HCT116 (cell line): Measurements from ENCODE around the gene RALGPS2. TPM values are rescaled to one million over a fixed set of nuclear protein-coding genes. Genes with fewer than 3 reads are reported as not detected.

Source experiments
- ATAC-seq: fragments of 200-7000 bp; cut with Tn5 transposase; 2 replicates; pipeline ENCODE4 v1.9.1; 2020; ENCODE audit warnings: mild to moderate bottlenecking, moderate library complexity
- BruUV-seq: library from RNA; stranded (reverse); fragments of 400-500 nt; replicated peaks from 2 replicates; lab custom pipeline; 2021; lab: Mats Ljungman, UMichigan
- CTCF ChIA-PET: fragments of 300-600 bp; sonication (Branson Sonifier 250); formaldehyde crosslinking; loops from one replicate; lab custom pipeline; 2021; ENCODE audit warnings: antibody characterized with exemption; lab: Charles Lee
- POLR2A ChIA-PET: fragments of 300-600, 350-600 bp; sonication (Branson Sonifier 250); formaldehyde crosslinking; loops from one replicate; lab custom pipeline; 2021; ENCODE audit warnings: antibody characterized with exemption; lab: Charles Lee
- RAD21 ChIA-PET, 2 experiments: fragments of 300-600 bp; sonication (Branson Sonifier 250); formaldehyde crosslinking; loops; one replicate each; lab custom pipeline; 2023; ENCODE audit warnings: low total read pairs in 2 of 2; ENCODE audit not compliant: uncharacterized antibody in 2 of 2, unreplicated experiment in 2 of 2, low non-redundant PET in 1 of 2; lab: Charles Lee
- DNase-seq: peaks from one replicate; pipeline ENCODE4 v3.0.0-alpha.2; 2010; ENCODE audit warnings: low read depth, low spot score
- H2AFZ ChIP-seq: fragments of 200-600 bp; shearing (Covaris generic), sonication (generic); 2 replicates; pipeline ENCODE4 v1.6.1; 2017; ENCODE audit warnings: low read depth, mixed run types, mixed read lengths, antibody characterized with exemption, low read length; ENCODE audit not compliant: poor library complexity, severe bottlenecking
- H3K27ac ChIP-seq: 2 replicates; pipeline ENCODE4 v1.5.1; 2012; ENCODE audit warnings: low read depth, low read length
- H3K27me3 ChIP-seq: fragments of 200-600 bp; sonication (generic); 2 replicates; pipeline ENCODE4 v1.6.1; 2016; ENCODE audit warnings: mixed run types, low read length, mixed read lengths; ENCODE audit not compliant: insufficient read depth
- H3K36me3 ChIP-seq, 2 experiments: fragments of 200-500 bp in 1 of 2; fragments of 200-600 bp in 1 of 2; sonication (Bioruptor generic) in 1 of 2; sonication (generic) in 1 of 2; 2 replicates each; pipeline versions ENCODE4 v1.5.1 to v1.6.1; 2014 to 2016; ENCODE audit warnings: low read length in 2 of 2, inconsistent platforms in 1 of 2, mixed read lengths in 1 of 2, mixed run types in 1 of 2; ENCODE audit not compliant: insufficient read depth in 2 of 2, control insufficient read depth in 1 of 2
- H3K4me1 ChIP-seq, 2 experiments: fragments of 200-600 bp in 1 of 2; sonication (generic) in 1 of 2; 2 replicates each; pipeline versions ENCODE4 v1.5.1 to v1.6.1; 2012 to 2017; ENCODE audit warnings: low read length in 2 of 2, inconsistent platforms in 1 of 2, mild to moderate bottlenecking in 1 of 2, mixed read lengths in 1 of 2, mixed run types in 1 of 2, moderate library complexity in 1 of 2; ENCODE audit not compliant: insufficient read depth in 2 of 2, control insufficient read depth in 1 of 2
- H3K4me2 ChIP-seq: fragments of 200-600 bp; sonication (generic); 2 replicates; pipeline ENCODE4 v1.6.1; 2017; ENCODE audit warnings: mixed run types, low read length, mixed read lengths
- H3K4me3 ChIP-seq, 2 experiments: fragments of 200-600 bp in 1 of 2; sonication (generic) in 1 of 2; replicated peaks in 1 of 2; 2 replicates each; pipeline ENCODE4 v1.5.1; 2011 to 2016; ENCODE audit warnings: low read length in 2 of 2, control low read depth in 1 of 2, low read depth in 1 of 2, mild to moderate bottlenecking in 1 of 2, mixed read lengths in 1 of 2, mixed run types in 1 of 2
- H3K79me2 ChIP-seq: fragments of 200-600 bp; sonication (generic); 2 replicates; pipeline ENCODE4 v1.6.1; 2017; ENCODE audit warnings: mild to moderate bottlenecking, mixed run types, low read length, moderate library complexity, mixed read lengths; ENCODE audit not compliant: insufficient read depth
- H3K9ac ChIP-seq: fragments of 200-600 bp; sonication (generic); 2 replicates; pipeline ENCODE4 v1.6.1; 2016; ENCODE audit warnings: low read length, mixed read lengths
- H3K9me2 ChIP-seq: fragments of 200-600 bp; sonication (generic), shearing (Covaris generic); 2 replicates; pipeline ENCODE4 v1.6.1; 2017; ENCODE audit warnings: mixed run types, mild to moderate bottlenecking, moderate library complexity; ENCODE audit not compliant: insufficient read depth
- H3K9me3 ChIP-seq, 2 experiments: fragments of 200-500 bp in 1 of 2; fragments of 200-600 bp in 1 of 2; sonication (Bioruptor generic) in 1 of 2; sonication (generic) in 1 of 2; 2 replicates each; pipeline ENCODE4 v1.6.1; 2014 to 2017; ENCODE audit warnings: low read length in 2 of 2, mixed read lengths in 2 of 2, inconsistent platforms in 1 of 2, low read depth in 1 of 2, mild to moderate bottlenecking in 1 of 2, mixed run types in 1 of 2, moderate library complexity in 1 of 2; ENCODE audit not compliant: control insufficient read depth in 1 of 2, insufficient read depth in 1 of 2
- H4K20me1 ChIP-seq: fragments of 200-600 bp; sonication (generic), shearing (Covaris generic); 2 replicates; pipeline ENCODE4 v1.6.1; 2017; ENCODE audit warnings: mixed run types, mild to moderate bottlenecking, moderate library complexity; ENCODE audit not compliant: insufficient read depth
- CEBPB ChIP-seq: IDR thresholded peaks from 2 replicates; pipeline ENCODE4 v1.6.1; 2012; ENCODE audit warnings: low read depth
- EGR1 ChIP-seq: IDR thresholded peaks from 2 replicates; pipeline ENCODE4 v1.6.1; 2012; ENCODE audit warnings: low read depth
- ELF1 ChIP-seq: IDR thresholded peaks from 2 replicates; pipeline ENCODE4 v1.6.1; 2012; ENCODE audit warnings: low read depth, borderline replicate concordance
- EZH2 ChIP-seq: fragments of 200-600 bp; sonication (generic); IDR thresholded peaks from 2 replicates; pipeline ENCODE4 v1.6.1; 2017; ENCODE audit warnings: antibody characterized with exemption, mixed run types
- FOSL1 ChIP-seq: IDR thresholded peaks from 2 replicates; pipeline ENCODE4 v1.6.1; 2012; ENCODE audit warnings: low read depth
- JUND ChIP-seq: IDR thresholded peaks from 2 replicates; pipeline ENCODE4 v1.6.1; 2012
- POLR2A ChIP-seq: IDR thresholded peaks from 2 replicates; pipeline ENCODE4 v1.7.0; 2011; ENCODE audit warnings: borderline replicate concordance; ENCODE audit not compliant: insufficient read depth, insufficient read length; ENCODE audit errors: extremely low read depth
- POLR2AphosphoS5 ChIP-seq: IDR thresholded peaks from 2 replicates; pipeline ENCODE4 v1.6.1; 2011; ENCODE audit warnings: mild to moderate bottlenecking, low read depth, low read length, moderate library complexity
- RAD21 ChIP-seq: IDR thresholded peaks from 2 replicates; pipeline ENCODE4 v1.6.1; 2012; ENCODE audit warnings: low read depth, mild to moderate bottlenecking
- SIN3A ChIP-seq: IDR thresholded peaks from 2 replicates; pipeline ENCODE4 v1.6.1; 2012; ENCODE audit warnings: low read depth
- SP1 ChIP-seq: IDR thresholded peaks from 2 replicates; pipeline ENCODE4 v1.6.1; 2012; ENCODE audit warnings: low read depth
- SRF ChIP-seq: IDR thresholded peaks from 2 replicates; pipeline ENCODE4 v1.6.1; 2012; ENCODE audit warnings: low read depth
- TCF7L2 ChIP-seq: IDR thresholded peaks from 2 replicates; pipeline ENCODE4 v1.7.0; 2011; ENCODE audit warnings: borderline replicate concordance, inconsistent platforms; ENCODE audit not compliant: insufficient read depth, insufficient read length; ENCODE audit errors: extremely low read depth
- YY1 ChIP-seq: IDR thresholded peaks from 2 replicates; pipeline ENCODE4 v1.6.1; 2011; ENCODE audit warnings: low read length, low read depth, moderate library complexity, mild to moderate bottlenecking; ENCODE audit not compliant: insufficient replicate concordance; ENCODE audit errors: extremely low read depth
- ZFX ChIP-seq: fragments of 450-650 bp; IDR thresholded peaks from 2 replicates; pipeline ENCODE4 v1.6.1; 2017
- ZNF274 ChIP-seq: fragments of 200-500 bp; sonication (Bioruptor generic); IDR thresholded peaks from 2 replicates; pipeline ENCODE4 v1.6.1; 2014; ENCODE audit warnings: mild to moderate bottlenecking, low read depth, low read length, inconsistent platforms
- intact Hi-C: fragments of 100-400 bp; cut with micrococcal nuclease; formaldehyde crosslinking; loops from 2 replicates; pipeline ENCODE4 v1.10.0; 2022
- total RNA-seq: library from RNA; stranded (reverse); gene quantifications from one replicate; pipeline ENCODE4 v1.2.1, GENCODE V29; 2021; ENCODE audit not compliant: unreplicated experiment
- TF ChIP-seq, protein P1 (sequence below): IDR thresholded peaks from 2 replicates; pipeline ENCODE4 v1.6.1; 2012
- TF ChIP-seq, protein P2 (sequence below): IDR thresholded peaks from 2 replicates; pipeline ENCODE4 v1.6.1; 2012; ENCODE audit warnings: low read depth
- TF ChIP-seq, protein P3 (sequence below), 3 experiments: fragments of 200-600 bp in 1 of 3; sonication (generic) in 1 of 3; IDR thresholded peaks in 2 of 3; conservative IDR thresholded peaks in 1 of 3; 2 replicates each; pipeline ENCODE4 v1.5.1; 2012 to 2017; ENCODE audit warnings: low read depth in 2 of 3, low read length in 2 of 3, antibody characterized with exemption in 1 of 3, borderline replicate concordance in 1 of 3, control low read depth in 1 of 3, mild to moderate bottlenecking in 1 of 3, mixed read lengths in 1 of 3, mixed run types in 1 of 3, moderate library complexity in 1 of 3; ENCODE audit not compliant: insufficient read depth in 1 of 3
- TF ChIP-seq, protein P4 (sequence below): IDR thresholded peaks from 2 replicates; pipeline ENCODE4 v1.6.1; 2012

RALGPS2 gene
- total RNA-seq, 1 experiment from 2014 or later = 25.6 TPM

DNA sequence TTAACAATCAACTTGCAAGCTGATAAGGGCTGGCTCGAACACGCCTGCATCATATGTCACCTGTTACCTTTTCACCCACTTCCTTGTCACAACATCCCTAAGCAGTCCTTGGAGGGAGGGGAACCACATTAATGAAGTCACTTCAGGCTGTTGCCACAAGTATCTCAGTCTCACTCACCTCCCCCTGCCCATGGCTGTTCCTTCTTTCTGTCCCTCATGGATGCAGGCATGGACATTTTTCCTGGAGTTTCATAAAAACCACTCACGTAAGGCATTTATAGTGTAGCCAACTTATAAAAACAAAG is 222.6 kb downstream of the RALGPS2 start:
- intact Hi-C loops = no loop called here
- no peak for DNase-seq
- no peak for ATAC-seq
- TF ChIP-seq JUND = no peak
- TF ChIP-seq, protein P1, sequence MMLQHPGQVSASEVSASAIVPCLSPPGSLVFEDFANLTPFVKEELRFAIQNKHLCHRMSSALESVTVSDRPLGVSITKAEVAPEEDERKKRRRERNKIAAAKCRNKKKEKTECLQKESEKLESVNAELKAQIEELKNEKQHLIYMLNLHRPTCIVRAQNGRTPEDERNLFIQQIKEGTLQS = no peak
- TF ChIP-seq SP1 = no peak
- TF ChIP-seq, protein P2, sequence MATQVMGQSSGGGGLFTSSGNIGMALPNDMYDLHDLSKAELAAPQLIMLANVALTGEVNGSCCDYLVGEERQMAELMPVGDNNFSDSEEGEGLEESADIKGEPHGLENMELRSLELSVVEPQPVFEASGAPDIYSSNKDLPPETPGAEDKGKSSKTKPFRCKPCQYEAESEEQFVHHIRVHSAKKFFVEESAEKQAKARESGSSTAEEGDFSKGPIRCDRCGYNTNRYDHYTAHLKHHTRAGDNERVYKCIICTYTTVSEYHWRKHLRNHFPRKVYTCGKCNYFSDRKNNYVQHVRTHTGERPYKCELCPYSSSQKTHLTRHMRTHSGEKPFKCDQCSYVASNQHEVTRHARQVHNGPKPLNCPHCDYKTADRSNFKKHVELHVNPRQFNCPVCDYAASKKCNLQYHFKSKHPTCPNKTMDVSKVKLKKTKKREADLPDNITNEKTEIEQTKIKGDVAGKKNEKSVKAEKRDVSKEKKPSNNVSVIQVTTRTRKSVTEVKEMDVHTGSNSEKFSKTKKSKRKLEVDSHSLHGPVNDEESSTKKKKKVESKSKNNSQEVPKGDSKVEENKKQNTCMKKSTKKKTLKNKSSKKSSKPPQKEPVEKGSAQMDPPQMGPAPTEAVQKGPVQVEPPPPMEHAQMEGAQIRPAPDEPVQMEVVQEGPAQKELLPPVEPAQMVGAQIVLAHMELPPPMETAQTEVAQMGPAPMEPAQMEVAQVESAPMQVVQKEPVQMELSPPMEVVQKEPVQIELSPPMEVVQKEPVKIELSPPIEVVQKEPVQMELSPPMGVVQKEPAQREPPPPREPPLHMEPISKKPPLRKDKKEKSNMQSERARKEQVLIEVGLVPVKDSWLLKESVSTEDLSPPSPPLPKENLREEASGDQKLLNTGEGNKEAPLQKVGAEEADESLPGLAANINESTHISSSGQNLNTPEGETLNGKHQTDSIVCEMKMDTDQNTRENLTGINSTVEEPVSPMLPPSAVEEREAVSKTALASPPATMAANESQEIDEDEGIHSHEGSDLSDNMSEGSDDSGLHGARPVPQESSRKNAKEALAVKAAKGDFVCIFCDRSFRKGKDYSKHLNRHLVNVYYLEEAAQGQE = no peak
- TF ChIP-seq EZH2 = no peak
- TF ChIP-seq SRF = no peak
- TF ChIP-seq TCF7L2 = no peak
- TF ChIP-seq CEBPB = no peak
- TF ChIP-seq POLR2A = no peak
- no peak for TF ChIP-seq ZFX
- TF ChIP-seq ELF1 = no peak
- TF ChIP-seq YY1 = no peak
- no peak for TF ChIP-seq ZNF274
- no peak for TF ChIP-seq SIN3A
- TF ChIP-seq RAD21 = no peak
- TF ChIP-seq, protein P3, sequence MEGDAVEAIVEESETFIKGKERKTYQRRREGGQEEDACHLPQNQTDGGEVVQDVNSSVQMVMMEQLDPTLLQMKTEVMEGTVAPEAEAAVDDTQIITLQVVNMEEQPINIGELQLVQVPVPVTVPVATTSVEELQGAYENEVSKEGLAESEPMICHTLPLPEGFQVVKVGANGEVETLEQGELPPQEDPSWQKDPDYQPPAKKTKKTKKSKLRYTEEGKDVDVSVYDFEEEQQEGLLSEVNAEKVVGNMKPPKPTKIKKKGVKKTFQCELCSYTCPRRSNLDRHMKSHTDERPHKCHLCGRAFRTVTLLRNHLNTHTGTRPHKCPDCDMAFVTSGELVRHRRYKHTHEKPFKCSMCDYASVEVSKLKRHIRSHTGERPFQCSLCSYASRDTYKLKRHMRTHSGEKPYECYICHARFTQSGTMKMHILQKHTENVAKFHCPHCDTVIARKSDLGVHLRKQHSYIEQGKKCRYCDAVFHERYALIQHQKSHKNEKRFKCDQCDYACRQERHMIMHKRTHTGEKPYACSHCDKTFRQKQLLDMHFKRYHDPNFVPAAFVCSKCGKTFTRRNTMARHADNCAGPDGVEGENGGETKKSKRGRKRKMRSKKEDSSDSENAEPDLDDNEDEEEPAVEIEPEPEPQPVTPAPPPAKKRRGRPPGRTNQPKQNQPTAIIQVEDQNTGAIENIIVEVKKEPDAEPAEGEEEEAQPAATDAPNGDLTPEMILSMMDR (IDR thresholded peaks at IDR 0.05 in 2 of 3, conservative IDR thresholded peaks at IDR 0.05 in 1 of 3; ENCODE audit: borderline replicate concordance in 1 of 3, insufficient read depth in 1 of 3, low read depth in 2 of 3, low read length in 2 of 3) = no peak
- TF ChIP-seq EGR1 = no peak
- no peak for TF ChIP-seq FOSL1
- TF ChIP-seq POLR2AphosphoS5 = no peak
- TF ChIP-seq, protein P4, sequence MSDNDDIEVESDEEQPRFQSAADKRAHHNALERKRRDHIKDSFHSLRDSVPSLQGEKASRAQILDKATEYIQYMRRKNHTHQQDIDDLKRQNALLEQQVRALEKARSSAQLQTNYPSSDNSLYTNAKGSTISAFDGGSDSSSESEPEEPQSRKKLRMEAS = no peak
- H4K20me1 ChIP-seq = no peaks in the 10 kb centered on the region
- BruUV-seq = no TSS peak
- no peaks in the 10 kb centered on the region for H3K79me2 ChIP-seq
- no peaks in the 10 kb centered on the region for H3K36me3 ChIP-seq
- H3K9me3 ChIP-seq = no peaks in the 10 kb centered on the region
- H3K4me1 ChIP-seq = no peaks in the 10 kb centered on the region
- no peak overlapping the region for H2AFZ ChIP-seq
- no peak overlapping the region for H3K27ac ChIP-seq
- ChIA-PET POLR2A (no interaction called here), RAD21 (no interaction called here), CTCF (no interaction called here)
- no peaks in the 10 kb centered on the region for H3K27me3 ChIP-seq
- H3K4me2 ChIP-seq = no peak overlapping the region
- H3K9ac ChIP-seq = no peak overlapping the region
- no peak overlapping the region for H3K4me3 ChIP-seq
- no peaks in the 10 kb centered on the region for H3K9me2 ChIP-seq
